OCI-LY3 (cell line): ENCODE data around the gene SARS1.

ENCODE experiments used
- H2AFZ ChIP-seq: fragments of 200-600, 300-600 bp; shearing (Covaris generic); 2 replicates; pipeline ENCODE4 v1.6.0; 2014; ENCODE audit warnings: antibody characterized with exemption, low read depth, low read length
- H3K27ac ChIP-seq: fragments of 200-600, 300-600 bp; sonication (generic); 2 replicates; pipeline ENCODE4 v1.5.1; 2014; ENCODE audit warnings: mild to moderate bottlenecking, low read length, moderate library complexity, mixed read lengths
- H3K27me3 ChIP-seq: fragments of 200-600, 300-600 bp; sonication (generic); 2 replicates; pipeline ENCODE4 v1.6.1; 2014; ENCODE audit warnings: low read depth, low read length, mixed read lengths
- H3K36me3 ChIP-seq: fragments of 200-600, 300-600 bp; sonication (generic); replicated peaks from 2 replicates; pipeline ENCODE3; 2014; ENCODE audit warnings: low read depth, low read length, mixed read lengths
- H3K4me1 ChIP-seq: fragments of 300-600, 200-600 bp; sonication (generic); 2 replicates; pipeline ENCODE4 v1.6.1; 2014; ENCODE audit warnings: low read length, mixed read lengths
- H3K4me2 ChIP-seq: fragments of 200-600, 300-600 bp; sonication (generic); 2 replicates; pipeline ENCODE4 v1.6.1; 2014; ENCODE audit warnings: low read length, mixed read lengths
- H3K4me3 ChIP-seq: fragments of 300-600, 200-600 bp; sonication (generic); 2 replicates; pipeline ENCODE4 v1.5.1; 2014; ENCODE audit warnings: antibody characterized with exemption, mild to moderate bottlenecking, low read length, moderate library complexity
- H3K79me2 ChIP-seq: fragments of 300-600, 200-600 bp; shearing (Covaris generic); 2 replicates; pipeline ENCODE4 v1.6.1; 2014; ENCODE audit warnings: mild to moderate bottlenecking, low read length, mixed read lengths
- H3K9ac ChIP-seq: fragments of 300-600, 200-600 bp; shearing (Covaris generic); 2 replicates; pipeline ENCODE4 v1.6.0; 2014; ENCODE audit warnings: mild to moderate bottlenecking, low read length, moderate library complexity
- H3K9me3 ChIP-seq: fragments of 200-600, 300-600 bp; shearing (Covaris generic); 2 replicates; pipeline ENCODE4 v1.6.1; 2014; ENCODE audit warnings: low read length, mixed read lengths; ENCODE audit not compliant: insufficient read depth
- H4K20me1 ChIP-seq: fragments of 200-600, 300-600 bp; sonication (generic); 2 replicates; pipeline ENCODE4 v1.6.1; 2016; ENCODE audit warnings: low read length, mixed read lengths; ENCODE audit not compliant: insufficient read depth
- EZH2phosphoT487 ChIP-seq: fragments of 200-600 bp; shearing (Covaris generic); IDR thresholded peaks from 2 replicates; pipeline ENCODE4 v1.6.1; 2018; ENCODE audit warnings: antibody characterized with exemption, mixed run types, low read depth
- TF ChIP-seq, protein P1 (sequence below): fragments of 200-600, 300-600 bp; sonication (generic); IDR thresholded peaks from 2 replicates; pipeline ENCODE4 v1.5.1; 2014; ENCODE audit warnings: antibody characterized with exemption, low read length, low read depth

SARS1 gene

DNA sequence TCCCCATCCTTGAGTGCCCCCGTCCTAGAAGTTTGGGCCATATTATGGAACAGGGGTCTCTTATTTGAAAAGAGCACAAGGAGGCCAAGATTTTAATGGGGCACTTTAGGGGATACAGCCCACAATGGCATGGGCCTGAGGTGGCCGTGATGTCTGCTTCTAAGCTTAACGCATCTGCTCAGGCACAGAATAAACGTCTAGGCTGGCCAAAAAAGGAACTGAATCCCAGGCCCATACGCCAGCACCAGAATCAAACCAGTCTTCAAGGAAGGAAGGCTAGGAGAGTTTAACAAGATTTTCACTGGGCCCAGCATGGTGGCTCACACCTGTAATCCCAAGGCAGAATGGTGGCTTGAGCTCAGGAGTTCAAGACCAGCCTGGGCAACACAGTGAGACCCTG, 9.2 kb upstream of the SARS1 start:
- TF ChIP-seq, protein P1, sequence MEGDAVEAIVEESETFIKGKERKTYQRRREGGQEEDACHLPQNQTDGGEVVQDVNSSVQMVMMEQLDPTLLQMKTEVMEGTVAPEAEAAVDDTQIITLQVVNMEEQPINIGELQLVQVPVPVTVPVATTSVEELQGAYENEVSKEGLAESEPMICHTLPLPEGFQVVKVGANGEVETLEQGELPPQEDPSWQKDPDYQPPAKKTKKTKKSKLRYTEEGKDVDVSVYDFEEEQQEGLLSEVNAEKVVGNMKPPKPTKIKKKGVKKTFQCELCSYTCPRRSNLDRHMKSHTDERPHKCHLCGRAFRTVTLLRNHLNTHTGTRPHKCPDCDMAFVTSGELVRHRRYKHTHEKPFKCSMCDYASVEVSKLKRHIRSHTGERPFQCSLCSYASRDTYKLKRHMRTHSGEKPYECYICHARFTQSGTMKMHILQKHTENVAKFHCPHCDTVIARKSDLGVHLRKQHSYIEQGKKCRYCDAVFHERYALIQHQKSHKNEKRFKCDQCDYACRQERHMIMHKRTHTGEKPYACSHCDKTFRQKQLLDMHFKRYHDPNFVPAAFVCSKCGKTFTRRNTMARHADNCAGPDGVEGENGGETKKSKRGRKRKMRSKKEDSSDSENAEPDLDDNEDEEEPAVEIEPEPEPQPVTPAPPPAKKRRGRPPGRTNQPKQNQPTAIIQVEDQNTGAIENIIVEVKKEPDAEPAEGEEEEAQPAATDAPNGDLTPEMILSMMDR, result no peak
- TF ChIP-seq EZH2phosphoT487, result no peak
- no peaks in the 10 kb centered on the region for H4K20me1 ChIP-seq
- no peaks in the 10 kb centered on the region for H3K79me2 ChIP-seq
- H3K9me3 ChIP-seq, result no peaks in the 10 kb centered on the region
- peaks cover 4% of the 10 kb centered on the region; the same call in 1 of the 2 replicates for H3K4me1 ChIP-seq
- H3K9ac ChIP-seq, result no peak overlapping the region
- H2AFZ ChIP-seq, result peak overlapping the region; percentile 65; the same call in 1 of the 2 replicates
- H3K27me3 ChIP-seq, result no peaks in the 10 kb centered on the region
- H3K4me3 ChIP-seq, result no peak overlapping the region
- no peak overlapping the region for H3K4me2 ChIP-seq
- H3K27ac ChIP-seq, result no peak overlapping the region
- no peaks in the 10 kb centered on the region for H3K36me3 ChIP-seq

DNA sequence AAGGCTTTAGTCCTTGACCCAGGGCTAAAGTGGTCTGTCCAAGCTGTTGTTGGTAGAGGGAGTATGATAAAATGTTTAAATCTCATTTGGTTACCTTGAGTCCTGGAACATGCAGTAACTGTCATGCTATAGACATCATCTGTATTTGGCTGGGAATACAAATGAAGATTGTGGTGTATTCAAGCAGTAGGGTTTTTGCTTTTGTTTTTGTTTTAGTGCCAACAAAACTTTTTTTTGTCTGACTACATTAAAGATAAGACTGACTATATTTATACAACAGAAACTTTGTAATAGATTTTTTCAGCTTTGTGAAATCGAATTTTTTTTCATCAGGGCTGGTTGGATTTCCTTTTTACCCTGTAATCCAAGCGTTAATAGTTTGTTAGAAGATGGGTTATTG, 7.4 kb upstream of the SARS1 start:
- no peaks in the 10 kb centered on the region for H3K36me3 ChIP-seq
- no peak overlapping the region for H3K9ac ChIP-seq
- H3K9me3 ChIP-seq, result no peaks in the 10 kb centered on the region
- no peak for TF ChIP-seq EZH2phosphoT487
- TF ChIP-seq, protein P1, result no peak
- H3K4me2 ChIP-seq, result no peak overlapping the region
- no peak overlapping the region for H3K27ac ChIP-seq
- no peaks in the 10 kb centered on the region for H4K20me1 ChIP-seq
- no peak overlapping the region for H2AFZ ChIP-seq
- no peaks in the 10 kb centered on the region for H3K79me2 ChIP-seq
- H3K27me3 ChIP-seq, result no peaks in the 10 kb centered on the region
- no peak overlapping the region for H3K4me3 ChIP-seq
- H3K4me1 ChIP-seq, result peaks cover 4% of the 10 kb centered on the region; the same call in 1 of the 2 replicates

DNA sequence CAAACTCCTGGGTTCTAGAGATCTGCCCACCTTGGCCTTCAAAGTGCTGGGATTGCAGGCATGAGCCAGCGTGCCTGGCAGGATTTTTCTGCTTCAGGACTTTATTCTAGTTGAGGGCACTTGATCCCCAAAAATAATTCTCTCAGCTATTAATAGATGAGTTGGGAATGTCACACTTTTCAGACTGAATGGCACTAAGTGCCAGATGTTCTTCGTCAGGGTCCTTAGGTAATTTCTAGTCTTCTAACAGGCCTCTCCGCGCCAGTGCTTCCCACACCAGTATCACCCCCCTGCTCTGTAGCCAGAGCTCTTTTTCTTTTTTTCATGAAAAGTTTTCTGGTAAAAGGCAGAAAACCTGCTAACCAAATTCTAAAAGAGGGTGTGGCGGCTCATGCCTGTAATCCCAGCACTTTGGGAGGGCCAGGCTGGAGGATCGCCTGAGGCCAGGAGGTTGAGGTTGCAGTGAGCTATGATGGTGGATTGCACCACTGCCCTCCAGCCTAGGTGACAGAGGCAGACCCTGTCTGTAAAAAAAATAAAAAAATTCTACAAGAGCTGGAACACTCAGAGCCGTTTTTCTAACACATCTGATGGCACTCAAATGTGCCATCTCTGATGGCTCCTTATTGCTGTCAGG, 6.1 kb upstream of the SARS1 start:
- H3K9me3 ChIP-seq, result no peaks in the 10 kb centered on the region
- no peaks in the 10 kb centered on the region for H3K79me2 ChIP-seq
- TF ChIP-seq, protein P1, result no peak
- TF ChIP-seq EZH2phosphoT487, result no peak
- no peaks in the 10 kb centered on the region for H4K20me1 ChIP-seq
- no peak overlapping the region for H3K4me2 ChIP-seq
- H3K27me3 ChIP-seq, result no peaks in the 10 kb centered on the region
- peaks cover 4% of the 10 kb centered on the region; the same call in 1 of the 2 replicates for H3K4me1 ChIP-seq
- no peaks in the 10 kb centered on the region for H3K36me3 ChIP-seq
- no peak overlapping the region for H2AFZ ChIP-seq
- H3K4me3 ChIP-seq, result no peak overlapping the region
- H3K9ac ChIP-seq, result no peak overlapping the region
- H3K27ac ChIP-seq, result no peak overlapping the region

DNA sequence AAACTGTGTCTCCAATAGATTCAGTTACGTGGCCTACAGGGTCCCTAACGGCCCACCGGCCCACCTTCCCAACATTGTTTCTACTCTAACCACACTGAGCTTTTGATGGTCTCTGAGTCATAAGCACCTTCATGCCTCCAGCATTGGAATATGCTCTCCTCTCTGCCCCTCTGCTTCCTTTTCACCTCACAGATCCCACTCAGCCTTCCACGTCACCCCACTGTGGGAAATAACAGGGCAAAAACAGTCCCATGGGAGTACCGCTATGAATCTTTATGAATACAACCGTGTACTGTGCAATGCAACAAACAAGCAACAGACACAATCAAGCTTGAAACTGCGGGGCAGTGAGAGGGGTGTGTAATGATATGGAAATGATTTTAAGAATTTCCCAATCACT, 5.3 kb upstream of the SARS1 start:
- no peak overlapping the region for H3K9ac ChIP-seq
- peaks cover 8% of the 10 kb centered on the region; the same call in 1 of the 2 replicates for H3K4me1 ChIP-seq
- H3K4me2 ChIP-seq, result no peak overlapping the region
- no peak overlapping the region for H3K4me3 ChIP-seq
- no peaks in the 10 kb centered on the region for H3K36me3 ChIP-seq
- no peak overlapping the region for H3K27ac ChIP-seq
- TF ChIP-seq, protein P1, result no peak
- no peak for TF ChIP-seq EZH2phosphoT487
- no peak overlapping the region for H2AFZ ChIP-seq
- no peaks in the 10 kb centered on the region for H3K9me3 ChIP-seq
- H3K27me3 ChIP-seq, result no peaks in the 10 kb centered on the region
- H3K79me2 ChIP-seq, result no peaks in the 10 kb centered on the region
- H4K20me1 ChIP-seq, result no peaks in the 10 kb centered on the region
